Lower lobe of right lung (tissue), 2 donors: Measurements from ENCODE around the gene ST7. TPM values are rescaled to one million over a fixed set of nuclear protein-coding genes. Genes with fewer than 3 reads are reported as not detected.
A peak's percentile ranks its signal among the peaks of the same experiment; 100 is the strongest.

Experiments used
- ATAC-seq, 2 donors: fragments of 200-7000 bp; cut with Tn5 transposase; one replicate each; pipeline ENCODE4 v1.9.1; 2020 to 2022; ENCODE audit warnings: mild to moderate bottlenecking in 2 of 2, moderate library complexity in 2 of 2
- DNase-seq: peaks from one replicate; pipeline ENCODE4 v3.0.0-alpha.2; 2020
- H3K27ac ChIP-seq: fragments of 200-600 bp; one replicate; pipeline ENCODE4 v1.8.0; 2022
- H3K27me3 ChIP-seq: fragments of 200-600 bp; one replicate; pipeline ENCODE4 v1.8.0; 2022; ENCODE audit warnings: low read depth
- H3K36me3 ChIP-seq: fragments of 200-600 bp; one replicate; pipeline ENCODE4 v1.8.0; 2022; ENCODE audit warnings: mild to moderate bottlenecking
- H3K4me1 ChIP-seq: fragments of 200-600 bp; one replicate; pipeline ENCODE4 v1.8.0; 2022
- H3K4me3 ChIP-seq: fragments of 200-600 bp; one replicate; pipeline ENCODE4 v1.8.0; 2022; ENCODE audit warnings: mild to moderate bottlenecking
- H3K9me3 ChIP-seq: fragments of 200-600 bp; one replicate; pipeline ENCODE4 v1.8.0; 2022
- intact Hi-C: fragments of 100-400 bp; cut with DNase I; formaldehyde crosslinking; loops from one replicate; pipeline ENCODE4 v1.11.0; 2022
- total RNA-seq: library from RNA; stranded (reverse); fragmentation: NEBNext Ultra II Directional; extraction: Animal tissue kit (Norgen Biotek cat#: 25700); gene quantifications from one replicate; pipeline ENCODE4 v1.2.1, GENCODE V29; 2021
- TF ChIP-seq, protein P1 (sequence below): fragments of 200-600 bp; IDR thresholded peaks from one replicate; pipeline ENCODE4 v1.8.0; 2022; ENCODE audit warnings: antibody characterized with exemption, mild to moderate bottlenecking
- donor health status: DM: no; HTN: yes; CAD: no; lungs with severe emphysema.

Gene ST7
- total RNA-seq, 1 donor from 2014 or later, result 51.1 TPM

- H3K4me3 ChIP-seq, result no peak overlapping the region
- ATAC-seq, result peak; percentile 71 to 75
- no peaks in the 10 kb centered on the region for H3K27me3 ChIP-seq
- H3K9me3 ChIP-seq, result no peaks in the 10 kb centered on the region
- intact Hi-C loops, result no loop called here
- DNase-seq, result peak; percentile 41
- TF ChIP-seq, protein P1, sequence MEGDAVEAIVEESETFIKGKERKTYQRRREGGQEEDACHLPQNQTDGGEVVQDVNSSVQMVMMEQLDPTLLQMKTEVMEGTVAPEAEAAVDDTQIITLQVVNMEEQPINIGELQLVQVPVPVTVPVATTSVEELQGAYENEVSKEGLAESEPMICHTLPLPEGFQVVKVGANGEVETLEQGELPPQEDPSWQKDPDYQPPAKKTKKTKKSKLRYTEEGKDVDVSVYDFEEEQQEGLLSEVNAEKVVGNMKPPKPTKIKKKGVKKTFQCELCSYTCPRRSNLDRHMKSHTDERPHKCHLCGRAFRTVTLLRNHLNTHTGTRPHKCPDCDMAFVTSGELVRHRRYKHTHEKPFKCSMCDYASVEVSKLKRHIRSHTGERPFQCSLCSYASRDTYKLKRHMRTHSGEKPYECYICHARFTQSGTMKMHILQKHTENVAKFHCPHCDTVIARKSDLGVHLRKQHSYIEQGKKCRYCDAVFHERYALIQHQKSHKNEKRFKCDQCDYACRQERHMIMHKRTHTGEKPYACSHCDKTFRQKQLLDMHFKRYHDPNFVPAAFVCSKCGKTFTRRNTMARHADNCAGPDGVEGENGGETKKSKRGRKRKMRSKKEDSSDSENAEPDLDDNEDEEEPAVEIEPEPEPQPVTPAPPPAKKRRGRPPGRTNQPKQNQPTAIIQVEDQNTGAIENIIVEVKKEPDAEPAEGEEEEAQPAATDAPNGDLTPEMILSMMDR, result peak; percentile 11
- H3K4me1 ChIP-seq, result peaks cover 19% of the 10 kb centered on the region
- no peaks in the 10 kb centered on the region for H3K36me3 ChIP-seq
- no peak overlapping the region for H3K27ac ChIP-seq
Observed at GRCh38 chr7:117157241-117158209, 204.2 kb downstream of the ST7 start.

DNA sequence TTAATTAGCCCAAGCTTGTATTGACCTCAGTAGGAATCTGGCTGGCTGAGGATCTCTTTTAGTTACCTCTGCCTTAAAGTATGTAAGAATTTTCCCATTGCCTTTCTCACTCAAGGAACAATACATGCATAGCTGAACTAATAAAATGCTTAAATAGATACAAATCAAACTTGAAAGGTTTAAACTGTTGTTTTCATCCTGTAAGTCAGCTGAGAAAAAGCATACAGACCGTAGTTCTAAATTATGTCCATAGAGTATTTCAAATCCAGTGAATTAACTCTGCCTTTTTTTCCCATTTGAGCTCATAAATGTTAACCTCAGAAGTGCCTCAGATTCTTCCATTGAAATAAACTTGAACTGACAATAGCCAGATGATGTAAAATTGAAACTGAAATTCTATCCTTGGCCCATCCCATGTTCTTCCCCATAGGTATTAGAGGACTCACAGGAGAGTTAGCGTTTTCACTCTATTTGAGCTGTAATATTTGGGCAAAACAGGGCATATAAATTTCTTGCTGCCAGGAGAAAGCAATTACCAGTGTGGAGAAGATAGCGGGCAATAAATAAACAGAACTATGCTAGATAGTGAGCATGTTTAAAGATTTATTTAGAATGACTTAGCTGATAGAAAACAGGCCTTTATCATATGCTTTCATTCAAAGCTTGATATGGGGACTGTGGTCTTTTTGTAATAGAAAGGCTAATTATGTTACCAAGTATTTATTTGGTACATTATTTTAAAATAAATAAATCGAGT is 205.8 kb downstream of the ST7 start:
- H3K27ac ChIP-seq, result no peak overlapping the region
- ATAC-seq (no peak), DNase-seq (no peak)
- H3K4me1 ChIP-seq, result peaks cover 19% of the 10 kb centered on the region
- H3K36me3 ChIP-seq, result no peaks in the 10 kb centered on the region
- H3K9me3 ChIP-seq, result no peaks in the 10 kb centered on the region
- H3K4me3 ChIP-seq, result no peak overlapping the region
- intact Hi-C loops, result no loop called here
- H3K27me3 ChIP-seq, result no peaks in the 10 kb centered on the region
- TF ChIP-seq, protein P1, result no peak

- no peak overlapping the region for H3K27ac ChIP-seq
- H3K36me3 ChIP-seq, result no peaks in the 10 kb centered on the region
- DNase-seq, result no peak
Observed at GRCh38 chr7:117163101-117163500, 209.8 kb downstream of the ST7 start.

GRCh38 chr7:117164620-117165019 is 211.3 kb downstream of the ST7 start:
- no peaks in the 10 kb centered on the region for H3K9me3 ChIP-seq
- no peak overlapping the region for H3K4me3 ChIP-seq
- H3K36me3 ChIP-seq, result no peaks in the 10 kb centered on the region
- H3K27ac ChIP-seq, result no peak overlapping the region
- no peak for ATAC-seq
- TF ChIP-seq, protein P1, result no peak
- H3K4me1 ChIP-seq, result peaks cover 5% of the 10 kb centered on the region
- intact Hi-C loops, result no loop called here
- H3K27me3 ChIP-seq, result no peaks in the 10 kb centered on the region
- DNase-seq, result no peak

More at GRCh38 chr7:117163101-117163500, 209.8 kb downstream of the ST7 start:
- TF ChIP-seq, protein P1, result no peak
- no peaks in the 10 kb centered on the region for H3K9me3 ChIP-seq
- H3K27me3 ChIP-seq, result no peaks in the 10 kb centered on the region
- H3K4me1 ChIP-seq, result peaks cover 13% of the 10 kb centered on the region
- intact Hi-C loops, result no loop called here
- no peak overlapping the region for H3K4me3 ChIP-seq
- no peak for ATAC-seq

- ATAC-seq (peak; percentile 81 to 87), DNase-seq (peak; percentile 46)
- H3K27me3 ChIP-seq, result no peaks in the 10 kb centered on the region
- TF ChIP-seq, protein P1, result no peak
- H3K4me3 ChIP-seq, result no peak overlapping the region
- H3K27ac ChIP-seq, result no peak overlapping the region
- no peaks in the 10 kb centered on the region for H3K9me3 ChIP-seq
- H3K4me1 ChIP-seq, result peaks cover 5% of the 10 kb centered on the region
- no peaks in the 10 kb centered on the region for H3K36me3 ChIP-seq
- intact Hi-C loops, result no loop called here
Observed at GRCh38 chr7:117165656-117166055, 212.4 kb downstream of the ST7 start.
